SIG-M5 treated with dmso at 0.1 percent for 504 hours (cell line): ENCODE results near the gene HOXB5.

Source experiments
- DNase-seq: peaks from one replicate; lab custom pipeline; 2025; ENCODE audit not compliant: unreplicated experiment; lab: John Stamatoyannopoulos, UW

Gene HOXB5

GRCh38 chr17:48630009-48630924, 36.7 kb upstream of the HOXB5 start:
- DNase-seq, result no peak

GRCh38 chr17:48629411-48629759, 35.8 kb upstream of the HOXB5 start:
- no peak for DNase-seq

GRCh38 chr17:48628649-48629410, 35.3 kb upstream of the HOXB5 start:
- DNase-seq, result peak; percentile 65

GRCh38 chr17:48627623-48628521, 34.3 kb upstream of the HOXB5 start:
- no peak for DNase-seq

GRCh38 chr17:48627118-48627597, 33.6 kb upstream of the HOXB5 start:
- no peak for DNase-seq

GRCh38 chr17:48626245-48627117, 32.9 kb upstream of the HOXB5 start, which contains the start of gene HOXB9:
Gene HOXB9 (minus strand): TSS chr17:48626358. CDS start chr17:48626269, 89 bp downstream.
- DNase-seq, result no peak

- DNase-seq, result no peak
These were observed 32.1 kb upstream of the HOXB5 start for GRCh38 chr17:48625495-48626244.

- DNase-seq, result no peak
These were observed 31.2 kb upstream of the HOXB5 start for GRCh38 chr17:48624544-48625494.

GRCh38 chr17:48624118-48624517, 30.5 kb upstream of the HOXB5 start:
- no peak for DNase-seq

- DNase-seq, result no peak
These were observed 30.0 kb upstream of the HOXB5 start for GRCh38 chr17:48623583-48623982.

GRCh38 chr17:48622857-48623256, 29.3 kb upstream of the HOXB5 start:
- DNase-seq, result no peak

GRCh38 chr17:48621410-48622392, 28.1 kb upstream of the HOXB5 start:
- DNase-seq, result no peak

GRCh38 chr17:48620461-48621139, 27.0 kb upstream of the HOXB5 start:
- DNase-seq, result no peak

- DNase-seq, result no peak
These were observed 26.4 kb upstream of the HOXB5 start for GRCh38 chr17:48619826-48620449.

GRCh38 chr17:48618256-48618896, 24.8 kb upstream of the HOXB5 start:
- DNase-seq, result peak; percentile 70
